AG10803 (cell line): ENCODE data around the gene ADGRD1.

Source experiments
- DNase-seq: peaks from one replicate; pipeline ENCODE4 v3.0.0; 2010; ENCODE audit warnings: low read depth
- H3K4me3 ChIP-seq: 2 replicates; pipeline ENCODE4 v1.5.1; 2011; ENCODE audit warnings: mild to moderate bottlenecking, low read length, control low read depth
- CTCF ChIP-seq: conservative IDR thresholded peaks from 2 replicates; pipeline ENCODE4 v1.5.1; 2011; ENCODE audit warnings: mild to moderate bottlenecking, low read length, control low read depth, inconsistent platforms

The ADGRD1 gene

GRCh38 chr12:131017477-131017991 is 63.8 kb downstream of the ADGRD1 start:
- DNase-seq = no peak
- H3K4me3 ChIP-seq = no peak overlapping the region
- no peak for TF ChIP-seq CTCF

GRCh38 chr12:131018019-131018620 is 64.4 kb downstream of the ADGRD1 start:
- H3K4me3 ChIP-seq = no peak overlapping the region
- TF ChIP-seq CTCF = no peak
- DNase-seq = no peak

- TF ChIP-seq CTCF = no peak
- no peak for DNase-seq
- H3K4me3 ChIP-seq = no peak overlapping the region
Observed at GRCh38 chr12:131018808-131019397, 65.2 kb downstream of the ADGRD1 start.

- no peak for DNase-seq
- H3K4me3 ChIP-seq = no peak overlapping the region
- TF ChIP-seq CTCF = no peak
Observed at GRCh38 chr12:131020326-131021153, 66.8 kb downstream of the ADGRD1 start.

- TF ChIP-seq CTCF = no peak
- no peak for DNase-seq
- H3K4me3 ChIP-seq = no peak overlapping the region
Observed at GRCh38 chr12:131021154-131021541, 67.4 kb downstream of the ADGRD1 start.

GRCh38 chr12:131024026-131024425 is 70.3 kb downstream of the ADGRD1 start:
- no peak for TF ChIP-seq CTCF
- no peak for DNase-seq
- no peak overlapping the region for H3K4me3 ChIP-seq

GRCh38 chr12:131024721-131025120 is 71.0 kb downstream of the ADGRD1 start:
- no peak overlapping the region for H3K4me3 ChIP-seq
- DNase-seq = no peak
- no peak for TF ChIP-seq CTCF
